NK-92 (cell line): ENCODE measurements around the gene TNIK.

ENCODE experiments used
- DNase-seq: peaks from one replicate; lab custom pipeline; 2025; ENCODE audit not compliant: unreplicated experiment; lab: John Stamatoyannopoulos, UW

Gene TNIK

GRCh38 chr3:171345107-171345843 lies 114.9 kb downstream of the TNIK start:
- no peak for DNase-seq

- DNase-seq, result no peak
These were observed 116.5 kb downstream of the TNIK start for GRCh38 chr3:171343693-171344092.

- no peak for DNase-seq
These were observed 117.3 kb downstream of the TNIK start for GRCh38 chr3:171342783-171343420.

GRCh38 chr3:171342200-171342599 lies 118.0 kb downstream of the TNIK start:
- DNase-seq, result no peak

GRCh38 chr3:171340434-171340833 lies 119.8 kb downstream of the TNIK start:
- no peak for DNase-seq

- no peak for DNase-seq
These were observed 120.6 kb downstream of the TNIK start for GRCh38 chr3:171339598-171339997.

GRCh38 chr3:171336406-171336805 lies 123.8 kb downstream of the TNIK start:
- DNase-seq, result no peak

GRCh38 chr3:171335559-171335958 lies 124.6 kb downstream of the TNIK start:
- DNase-seq, result no peak

- no peak for DNase-seq
These were observed 125.8 kb downstream of the TNIK start for GRCh38 chr3:171334465-171334811.

- DNase-seq, result no peak
These were observed 126.3 kb downstream of the TNIK start for GRCh38 chr3:171333784-171334464.

- DNase-seq, result no peak
These were observed 129.3 kb downstream of the TNIK start for GRCh38 chr3:171330938-171331337.

GRCh38 chr3:171329746-171330145 lies 130.5 kb downstream of the TNIK start:
- no peak for DNase-seq

- DNase-seq, result no peak
These were observed 131.7 kb downstream of the TNIK start for GRCh38 chr3:171328419-171329082.

- no peak for DNase-seq
These were observed 132.6 kb downstream of the TNIK start for GRCh38 chr3:171327441-171328174.

GRCh38 chr3:171326717-171327440 lies 133.3 kb downstream of the TNIK start:
- no peak for DNase-seq

GRCh38 chr3:171323938-171324536 lies 136.2 kb downstream of the TNIK start:
- no peak for DNase-seq

GRCh38 chr3:171321559-171322360 lies 138.4 kb downstream of the TNIK start:
- DNase-seq, result no peak

GRCh38 chr3:171320750-171321558 lies 139.3 kb downstream of the TNIK start:
- no peak for DNase-seq
